ENCODE results near the gene AOAH.

GRCh38 chr7:36522453-36523007 lies 201.8 kb downstream of the AOAH start:
- no peak for TF ChIP-seq CTCF (IDR thresholded peaks at IDR 0.05)
- TF ChIP-seq POLR2A (IDR thresholded peaks at IDR 0.05) = no peak

All from esophagus squamous epithelium (tissue), 4 donors.